ENCODE data around the gene PSMG3.
"Not testable (repeated sequence)": the region's sequence is repeated elsewhere in the genome, so short reads cannot be mapped to it uniquely, and the experiment has no call there.

PSMG3 gene

GRCh38 chr7:1586827-1587705, 17.2 kb upstream of the PSMG3 start:
- Histone ChIP-seq H2AFZ (ENCODE audit: low read depth) (no peak overlapping the region), H3K36me3 (ENCODE audit: insufficient read depth) (no peaks in the 10 kb centered on the region), H3K79me2 (ENCODE audit: insufficient read depth, low read depth) (no peaks in the 10 kb centered on the region), H3K9ac (no peak overlapping the region), H3K27ac (no peak overlapping the region), H4K20me1 (ENCODE audit: insufficient read depth) (no peaks in the 10 kb centered on the region), H3K27me3 (ENCODE audit: insufficient read depth, low read depth) (peaks cover 86% of the 10 kb centered on the region), H3K4me3 (IDR thresholded peaks at IDR 0.05; ENCODE audit: insufficient read depth, low read depth, low read length) (no peak overlapping the region), H3K4me2 (no peak overlapping the region), H3K4me1 (ENCODE audit: low read depth, poor library complexity, severe bottlenecking) (no peaks in the 10 kb centered on the region)
- no peak for TF ChIP-seq CTCF (conservative IDR thresholded peaks at IDR 0.05; ENCODE audit: low read depth, low read length)

- H3K4me3 ChIP-seq (IDR thresholded peaks at IDR 0.05; ENCODE audit: insufficient read depth, low read depth, low read length), result no peak overlapping the region
- no peaks in the 10 kb centered on the region for H3K36me3 ChIP-seq (ENCODE audit: insufficient read depth)
- H3K4me2 ChIP-seq, result no peak overlapping the region
- TF ChIP-seq CTCF (conservative IDR thresholded peaks at IDR 0.05; ENCODE audit: low read depth, low read length), result no peak
- H4K20me1 ChIP-seq (ENCODE audit: insufficient read depth), result no peaks in the 10 kb centered on the region
- no peaks in the 10 kb centered on the region for H3K4me1 ChIP-seq (ENCODE audit: low read depth, poor library complexity, severe bottlenecking)
- no peak overlapping the region for H2AFZ ChIP-seq (ENCODE audit: low read depth)
- no peak overlapping the region for H3K9ac ChIP-seq
- H3K27me3 ChIP-seq (ENCODE audit: insufficient read depth, low read depth), result peaks cover 78% of the 10 kb centered on the region
- no peak overlapping the region for H3K27ac ChIP-seq
- H3K79me2 ChIP-seq (ENCODE audit: insufficient read depth, low read depth), result no peaks in the 10 kb centered on the region
Observed at GRCh38 chr7:1586126-1586826, 16.4 kb upstream of the PSMG3 start.

GRCh38 chr7:1585142-1585981, 15.5 kb upstream of the PSMG3 start:
- Histone ChIP-seq H4K20me1 (ENCODE audit: insufficient read depth) (no peaks in the 10 kb centered on the region), H3K27me3 (ENCODE audit: insufficient read depth, low read depth) (peaks cover 69% of the 10 kb centered on the region), H3K9ac (no peak overlapping the region), H3K79me2 (ENCODE audit: insufficient read depth, low read depth) (no peaks in the 10 kb centered on the region), H3K4me2 (no peak overlapping the region), H2AFZ (ENCODE audit: low read depth) (no peak overlapping the region), H3K4me1 (ENCODE audit: low read depth, poor library complexity, severe bottlenecking) (no peaks in the 10 kb centered on the region), H3K27ac (no peak overlapping the region), H3K4me3 (IDR thresholded peaks at IDR 0.05; ENCODE audit: insufficient read depth, low read depth, low read length) (no peak overlapping the region), H3K36me3 (ENCODE audit: insufficient read depth) (no peaks in the 10 kb centered on the region)
- TF ChIP-seq CTCF (conservative IDR thresholded peaks at IDR 0.05; ENCODE audit: low read depth, low read length), result no peak

GRCh38 chr7:1584700-1585099, 14.9 kb upstream of the PSMG3 start:
- H3K36me3 ChIP-seq (ENCODE audit: insufficient read depth), result no peaks in the 10 kb centered on the region
- H3K4me2 ChIP-seq, result no peak overlapping the region

GRCh38 chr7:1583241-1583930, 13.6 kb upstream of the PSMG3 start:
- not testable (repeated sequence) for H3K79me2 ChIP-seq (ENCODE audit: insufficient read depth, low read depth); H3K9ac ChIP-seq; H3K36me3 ChIP-seq (ENCODE audit: insufficient read depth); H3K4me2 ChIP-seq; H3K4me1 ChIP-seq (ENCODE audit: low read depth, poor library complexity, severe bottlenecking); H4K20me1 ChIP-seq (ENCODE audit: insufficient read depth); H2AFZ ChIP-seq (ENCODE audit: low read depth); H3K27ac ChIP-seq; H3K4me3 ChIP-seq (IDR thresholded peaks at IDR 0.05; ENCODE audit: insufficient read depth, low read depth, low read length)
- peaks cover 49% of the 10 kb centered on the region for H3K27me3 ChIP-seq (ENCODE audit: insufficient read depth, low read depth)

More at GRCh38 chr7:1584700-1585099, 14.9 kb upstream of the PSMG3 start:
- no peak overlapping the region for H3K27ac ChIP-seq
- H3K79me2 ChIP-seq (ENCODE audit: insufficient read depth, low read depth), result no peaks in the 10 kb centered on the region
- H3K27me3 ChIP-seq (ENCODE audit: insufficient read depth, low read depth), result peaks cover 62% of the 10 kb centered on the region
- no peak overlapping the region for H3K4me3 ChIP-seq (IDR thresholded peaks at IDR 0.05; ENCODE audit: insufficient read depth, low read depth, low read length)
- no peaks in the 10 kb centered on the region for H4K20me1 ChIP-seq (ENCODE audit: insufficient read depth)
- no peak overlapping the region for H3K9ac ChIP-seq
- no peak for TF ChIP-seq CTCF (conservative IDR thresholded peaks at IDR 0.05; ENCODE audit: low read depth, low read length)
- H2AFZ ChIP-seq (ENCODE audit: low read depth), result no peak overlapping the region
- peaks cover 2% of the 10 kb centered on the region for H3K4me1 ChIP-seq (ENCODE audit: low read depth, poor library complexity, severe bottlenecking)
